NCI-H1417 (cell line): Measurements from ENCODE around the gene SYNPO.

Source experiments
- DNase-seq, 3 experiments: peaks; one replicate each; lab custom pipeline; 2025; lab: John Stamatoyannopoulos, UW

SYNPO gene

DNA sequence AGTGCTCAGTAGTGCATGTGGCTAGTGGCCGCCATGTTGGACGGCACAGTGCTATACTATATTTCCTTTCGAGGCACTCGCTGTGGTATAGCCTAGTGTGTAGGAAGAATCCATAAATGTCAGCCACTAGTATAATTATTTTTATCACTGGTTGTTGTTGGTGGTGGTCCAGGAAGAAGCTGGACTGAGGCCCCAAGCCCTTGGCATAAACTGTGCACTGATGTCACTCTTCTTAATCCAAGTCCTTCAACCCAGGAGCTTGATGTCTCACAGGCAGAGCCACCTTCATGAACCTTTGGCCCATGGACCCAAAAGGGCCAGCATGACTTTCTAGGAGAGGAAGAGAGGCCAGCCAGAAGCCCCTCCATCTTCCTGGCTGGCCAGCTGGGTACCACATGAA is 32.5 kb upstream of the SYNPO start:
- no peak for DNase-seq

GRCh38 chr5:150608991-150609390 is 31.5 kb upstream of the SYNPO start:
- DNase-seq = no peak

DNA sequence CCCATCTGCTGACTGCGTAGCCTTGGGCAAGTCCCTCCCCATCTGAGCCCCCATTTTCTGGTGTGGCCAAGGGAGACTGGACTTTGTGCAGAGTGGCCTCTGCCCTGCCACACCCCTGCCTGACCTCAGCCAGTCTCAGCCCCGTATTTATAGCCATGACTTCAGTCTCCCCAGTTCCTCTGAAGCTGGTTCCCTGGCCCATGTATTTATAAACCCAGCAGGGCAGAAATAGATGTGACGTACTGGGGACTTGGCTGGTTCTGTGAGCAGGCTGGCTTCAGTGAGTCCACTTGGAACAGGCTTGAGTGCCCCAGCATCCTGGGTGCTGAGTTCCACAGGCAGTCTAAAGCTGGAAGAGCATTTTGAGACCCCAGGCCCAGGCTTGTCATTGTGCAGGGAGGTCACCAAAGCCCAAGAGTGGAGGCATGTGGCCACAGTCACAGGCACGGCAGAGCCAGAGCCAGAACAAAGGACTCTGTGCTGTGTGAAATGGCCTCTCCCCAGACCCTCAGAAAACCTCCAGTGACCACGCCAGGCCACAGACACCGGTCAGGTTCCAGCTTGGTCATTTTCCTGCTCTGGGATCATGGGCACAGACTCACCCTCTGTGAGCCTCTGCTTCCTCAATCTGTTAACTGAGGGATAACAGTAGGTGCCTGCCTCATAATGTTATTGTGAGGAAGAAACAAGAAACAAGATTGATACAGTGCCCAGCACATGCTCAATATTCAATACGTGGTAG is 30.4 kb upstream of the SYNPO start:
- peak in 1 of 3 experiments; percentile 11 for DNase-seq

DNA sequence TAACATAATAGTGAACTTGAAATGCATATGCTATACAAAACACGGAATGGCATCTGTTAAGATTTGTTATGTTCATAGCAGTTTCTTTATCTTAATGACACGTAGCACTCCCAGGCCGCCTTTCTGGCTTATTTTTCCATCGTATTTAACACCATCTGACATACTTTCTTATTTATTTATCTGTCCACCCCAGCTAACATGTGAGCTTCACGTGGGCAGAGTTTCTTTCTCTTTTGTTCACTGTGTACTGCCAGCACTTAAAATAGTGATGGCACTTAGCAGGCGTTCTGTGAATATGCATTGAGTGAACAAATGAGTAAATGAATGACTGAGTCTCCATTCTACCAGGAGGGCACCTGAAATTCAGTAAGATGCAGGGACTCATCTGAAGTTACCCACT is 29.4 kb upstream of the SYNPO start:
- DNase-seq = no peak

- DNase-seq = peak in 1 of 3 experiments; percentile 19
These were observed 28.1 kb upstream of the SYNPO start for GRCh38 chr5:150612405-150612804.

DNA sequence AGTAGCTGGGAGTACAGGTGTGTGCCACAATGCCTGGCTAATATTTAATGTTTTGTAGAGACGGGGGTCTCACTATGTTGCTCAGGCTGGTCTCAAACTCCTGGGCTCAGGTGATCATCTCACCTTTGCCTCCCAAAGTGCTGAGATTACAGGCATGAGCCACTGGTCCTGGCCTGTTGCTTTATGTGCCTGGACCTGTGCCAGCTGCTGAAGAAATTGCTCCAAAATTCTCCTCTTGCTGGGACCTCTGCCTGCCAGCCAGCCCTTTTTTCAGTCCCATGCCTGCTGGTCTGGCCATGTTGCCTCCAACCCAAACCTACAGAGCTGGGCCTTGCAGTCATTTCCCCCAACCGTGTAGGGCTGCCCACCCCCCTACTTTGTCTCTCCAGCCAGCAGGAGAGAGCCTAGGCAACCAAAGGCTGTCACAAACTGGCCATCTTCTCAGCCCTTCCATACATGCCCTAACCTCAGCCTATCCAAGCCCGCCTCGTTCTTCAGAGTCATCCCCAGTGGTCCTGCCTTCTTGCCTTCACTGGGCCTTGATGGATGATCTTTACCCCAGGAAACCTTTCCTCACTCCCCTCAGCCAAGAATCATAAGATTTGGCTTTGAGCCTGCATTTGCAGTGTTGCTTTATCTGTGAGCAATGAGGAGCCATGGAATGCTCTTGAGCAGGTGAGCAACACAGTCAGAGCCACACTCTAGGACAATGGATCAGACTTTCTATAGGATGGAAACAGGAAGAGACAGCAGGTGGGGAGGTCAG is 27.4 kb upstream of the SYNPO start:
- no peak for DNase-seq

DNA sequence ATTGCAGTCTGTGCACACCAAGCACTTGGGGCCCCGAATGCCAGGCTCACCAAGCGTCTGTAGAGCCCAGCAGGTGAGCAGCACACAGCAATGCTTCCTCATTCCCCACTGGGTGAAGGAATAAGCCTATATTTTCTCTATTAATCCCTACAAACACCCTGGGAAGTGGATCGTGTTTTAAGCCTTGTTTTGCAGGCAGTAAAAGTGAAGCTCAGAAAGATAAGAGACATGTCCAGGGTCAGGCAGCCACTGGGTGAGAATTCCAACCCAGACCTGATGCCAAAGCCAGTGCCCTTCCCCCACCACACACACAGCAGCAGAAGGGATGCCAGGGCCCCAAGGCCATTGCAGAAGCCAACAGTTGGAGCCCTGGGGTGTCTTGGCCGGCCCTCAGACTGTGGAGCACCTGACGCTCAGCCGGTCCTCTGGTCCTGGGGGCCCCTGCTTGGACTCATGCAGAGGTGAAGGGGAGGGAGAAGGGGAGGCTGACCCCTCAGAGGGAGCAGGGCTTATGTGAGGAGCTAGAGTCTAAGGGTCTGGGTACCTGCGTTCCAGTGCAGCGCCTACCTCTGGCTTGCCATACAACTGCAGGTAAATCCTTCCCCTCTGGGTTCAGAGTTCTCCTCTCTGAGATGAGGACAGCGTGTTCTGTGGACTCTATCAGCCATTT is 26.3 kb upstream of the SYNPO start:
- DNase-seq = no peak

DNA sequence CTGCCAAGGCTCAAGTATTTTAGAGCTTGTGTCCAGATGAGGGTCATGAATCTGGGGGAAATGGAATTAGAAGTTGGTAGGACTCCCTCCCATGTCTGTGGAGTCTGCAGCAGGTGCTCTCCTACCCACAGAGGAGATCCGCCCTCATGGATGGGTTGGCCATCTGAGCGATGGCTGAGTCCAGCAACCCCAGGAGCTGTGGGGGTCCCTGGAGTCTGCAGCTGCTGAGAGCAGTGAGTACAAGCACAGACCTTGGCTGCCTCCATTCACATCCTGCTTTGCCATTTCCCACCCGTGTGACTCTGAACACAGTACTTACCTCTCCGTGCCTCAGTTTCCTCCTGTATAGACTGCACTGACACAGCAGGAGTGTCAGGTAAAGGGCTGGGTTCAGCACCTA is 25.8 kb upstream of the SYNPO start:
- no peak for DNase-seq

DNA sequence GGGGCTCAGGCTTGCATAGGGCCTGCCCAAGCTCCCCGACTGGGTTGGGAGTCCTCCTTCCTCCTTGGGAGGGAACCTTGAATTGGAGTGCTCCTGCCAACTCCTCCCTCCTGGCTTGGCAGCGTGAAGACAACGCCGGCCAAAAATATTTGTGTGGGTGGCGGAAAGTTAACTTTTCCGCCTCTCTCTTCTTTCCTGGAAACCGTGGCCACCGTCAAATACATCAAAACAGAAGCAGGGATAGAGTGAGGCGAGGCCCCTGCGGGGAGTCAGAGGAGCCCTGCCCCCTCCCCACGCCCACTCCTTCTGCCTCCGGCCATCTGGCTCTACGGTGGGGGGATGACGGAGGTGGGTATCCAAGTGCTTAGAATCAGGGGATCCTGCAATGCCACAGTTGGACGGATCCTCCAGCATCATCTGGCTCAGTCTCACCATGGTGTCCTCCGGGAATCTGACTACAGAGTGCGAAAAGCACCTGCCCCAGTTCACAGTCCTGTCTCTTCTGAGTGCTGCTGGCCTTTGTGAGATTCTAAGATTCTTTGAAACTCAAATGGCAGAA is 25.2 kb upstream of the SYNPO start:
- DNase-seq = no peak

DNA sequence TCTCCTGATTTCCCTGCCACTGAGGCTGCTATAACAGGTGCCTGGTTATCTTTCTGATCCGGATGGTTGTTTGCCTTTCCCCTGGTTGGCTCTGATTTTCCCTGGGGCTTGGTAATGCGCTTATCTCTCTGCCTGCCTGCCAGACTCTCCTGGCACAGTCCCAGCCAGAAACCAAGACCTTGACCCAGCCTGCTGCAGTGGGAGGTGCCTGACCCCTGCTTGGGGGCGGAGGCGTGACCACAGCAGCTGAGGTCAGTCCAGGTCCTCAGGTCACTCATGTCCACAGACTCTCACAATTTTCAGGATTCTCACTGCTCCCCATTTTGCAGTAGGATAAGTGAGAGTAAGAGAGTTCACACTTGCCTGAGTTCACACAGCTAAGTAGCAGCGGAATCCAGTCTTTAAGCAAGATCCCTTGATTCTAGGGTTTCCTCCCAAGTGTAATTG is 24.4 kb upstream of the SYNPO start:
- DNase-seq = peak in 1 of 3 experiments; percentile 8

- DNase-seq = no peak
These were observed 24.0 kb upstream of the SYNPO start for GRCh38 chr5:150616506-150616905.

GRCh38 chr5:150618163-150618562 is 22.3 kb upstream of the SYNPO start:
- DNase-seq = no peak

GRCh38 chr5:150618588-150619281 is 21.7 kb upstream of the SYNPO start:
- no peak for DNase-seq

DNA sequence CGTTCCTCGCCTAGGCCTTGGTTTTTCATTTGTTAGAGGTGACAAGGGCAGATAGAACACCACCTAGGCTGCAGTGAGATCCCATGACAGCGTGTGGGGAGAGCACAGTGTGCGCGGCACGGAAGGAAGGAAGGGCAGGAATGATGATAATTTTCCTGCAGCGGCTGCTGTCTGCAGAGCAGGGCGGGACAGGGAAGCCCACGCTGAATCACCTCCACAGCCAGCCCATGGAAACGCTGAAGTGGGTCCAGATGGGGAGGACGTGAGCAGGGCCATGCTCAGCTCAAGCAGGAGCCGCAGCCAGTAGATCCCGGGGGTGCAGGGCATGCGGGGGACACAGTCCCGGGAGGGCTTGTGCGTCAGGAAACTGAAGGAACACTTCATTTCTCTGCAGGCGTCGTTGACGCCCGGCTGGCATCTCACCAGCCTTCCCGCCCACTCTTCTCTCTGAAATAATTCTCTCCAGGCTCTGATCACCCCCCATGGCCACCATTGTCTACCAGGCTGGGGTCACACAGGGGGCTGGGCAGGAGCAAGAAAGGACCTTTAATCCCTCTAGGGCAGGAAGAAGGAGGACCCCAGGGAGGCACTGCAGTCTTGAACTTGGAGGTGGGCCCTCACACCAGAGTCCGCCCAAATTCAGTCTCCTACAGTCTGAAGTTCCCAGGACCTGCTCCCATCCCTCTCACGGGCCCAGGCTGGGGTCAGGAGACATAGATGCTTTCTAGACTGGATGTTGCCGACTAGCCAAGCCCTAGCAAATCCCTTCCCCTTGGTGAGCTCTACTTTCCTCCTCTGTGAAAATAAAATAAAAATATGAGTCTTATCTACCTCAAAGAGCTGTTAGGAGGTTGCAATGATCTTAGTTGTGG is 20.9 kb upstream of the SYNPO start:
- no peak for DNase-seq

DNA sequence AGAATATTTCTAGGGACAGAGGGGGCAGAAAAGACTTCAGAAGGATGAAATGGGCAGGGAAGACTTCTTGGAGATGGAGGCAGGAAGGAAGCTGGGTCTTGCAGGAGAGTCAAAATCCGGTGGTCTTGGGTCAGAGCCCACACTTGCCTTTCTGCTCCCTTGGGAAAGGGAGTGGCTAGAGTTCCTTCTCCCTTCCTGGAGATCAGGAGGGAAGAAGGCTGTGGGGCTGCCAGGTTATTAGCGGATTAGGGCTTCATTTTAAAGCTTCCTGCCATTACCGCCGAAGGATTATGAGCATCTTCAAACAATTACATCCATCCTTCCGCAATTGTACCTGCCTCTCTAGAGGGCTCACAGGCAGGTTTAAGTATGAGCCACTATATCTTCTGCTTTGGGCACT is 19.2 kb upstream of the SYNPO start:
- no peak for DNase-seq

- peak in 2 of 3 experiments; percentile 19 to 59 for DNase-seq
These were observed 18.3 kb upstream of the SYNPO start for GRCh38 chr5:150622157-150622556.

GRCh38 chr5:150623152-150623877 is 17.1 kb upstream of the SYNPO start:
- no peak for DNase-seq

DNA sequence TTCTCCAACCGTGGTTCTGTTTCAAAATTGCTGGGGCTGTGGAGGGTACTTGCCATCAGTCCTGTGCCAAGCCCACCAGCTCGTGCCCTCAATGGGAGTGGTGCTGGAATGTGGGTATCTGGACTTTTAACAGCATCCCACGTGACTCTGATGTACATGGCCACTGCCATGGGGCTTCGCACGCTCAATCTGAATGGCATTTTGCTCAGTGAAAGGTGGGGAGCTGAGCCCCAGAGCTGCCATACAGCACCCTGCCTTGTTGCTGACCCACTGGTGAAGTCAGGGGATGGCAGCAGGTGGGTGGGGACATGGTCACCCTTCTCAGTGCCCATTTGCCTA is 16.6 kb upstream of the SYNPO start:
- no peak for DNase-seq

DNA sequence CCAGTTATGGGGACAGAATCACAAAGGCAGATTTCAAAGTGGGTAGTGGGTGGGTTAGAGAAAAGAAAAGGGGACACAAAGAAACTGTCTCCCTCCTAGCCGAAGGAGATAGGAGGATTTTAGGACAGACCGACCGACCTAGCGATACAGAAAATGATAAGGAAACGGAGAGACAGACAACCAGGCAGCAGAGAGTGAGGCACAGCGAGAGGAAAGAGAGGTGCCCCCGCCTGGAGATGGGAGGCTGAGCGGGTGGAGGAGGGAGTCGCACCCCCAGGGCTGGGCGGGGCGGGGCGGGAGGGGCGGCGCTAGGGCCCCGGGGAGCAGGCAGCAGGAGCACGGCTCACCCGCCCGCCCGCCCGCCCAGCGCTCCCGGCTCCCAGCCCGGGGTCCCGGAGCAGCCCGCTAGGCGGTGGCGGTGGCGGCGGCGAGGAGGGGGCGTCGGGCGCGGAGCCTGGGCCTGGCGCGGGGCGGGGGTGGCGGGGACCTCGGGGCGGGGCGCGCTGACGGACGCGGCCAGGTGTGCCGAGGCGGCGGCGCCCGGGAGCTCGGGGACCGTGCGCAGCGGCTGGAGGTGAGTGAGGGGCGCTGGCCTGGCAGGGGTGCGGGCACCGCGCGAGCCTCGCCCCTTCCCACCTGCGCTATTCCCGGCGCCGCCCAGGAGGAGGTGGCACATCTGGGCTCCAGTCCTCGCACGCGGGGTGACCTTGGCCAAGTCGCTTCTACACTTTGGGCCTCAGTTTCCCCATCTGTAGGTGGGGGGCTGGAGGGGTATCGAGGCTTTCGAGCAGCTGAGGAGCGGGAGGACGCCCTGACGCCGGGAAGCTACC is 15.9 kb upstream of the SYNPO start:
- DNase-seq = peak in 2 of 3 experiments; percentile 22 to 28

DNA sequence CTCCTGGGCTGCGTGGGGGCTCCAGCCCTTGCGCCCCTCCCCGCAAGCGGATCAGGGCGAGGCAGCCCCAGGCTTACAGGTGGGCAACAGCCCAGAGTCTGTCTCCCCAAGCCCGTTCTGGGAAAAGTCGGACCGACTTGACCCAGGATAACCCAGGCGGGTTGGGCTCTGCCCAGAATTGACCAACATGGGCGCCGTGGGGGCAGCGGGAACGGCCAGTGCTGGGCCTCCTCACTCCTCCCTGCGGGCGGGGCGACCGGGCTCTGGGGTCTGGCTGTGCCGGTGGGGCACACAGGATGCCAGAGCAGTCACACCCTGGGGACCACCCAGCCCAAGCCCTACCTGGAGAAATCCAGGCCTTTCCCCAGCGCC is 15.3 kb upstream of the SYNPO start:
- DNase-seq = no peak
